ENCODE data around the gene GJB6. TPM values are rescaled to one million over a fixed set of nuclear protein-coding genes. Genes with fewer than 3 reads are reported as not detected.

Gene GJB6
- total and polyA plus RNA-seq, 2 donors (not counting 3 experiments of a cell fraction or from before 2014, with no cell fraction given), result not detected

GRCh38 chr13:20175406-20175794 is 56.7 kb downstream of the GJB6 start:
- BruUV-seq (replicated peaks), result no TSS peak
- Histone ChIP-seq H3K27me3 (ENCODE audit: control insufficient read depth in 2 of 2, insufficient read depth in 2 of 2, low read length in 2 of 2) (peaks cover 25 to 54% of the 10 kb centered on the region in 2 experiments), H3K79me2 (ENCODE audit: control insufficient read depth, insufficient read depth, low read length) (no peaks in the 10 kb centered on the region), H3K4me3 (replicated peaks in 1 of 3; ENCODE audit: insufficient read depth in 1 of 3, low read depth in 1 of 3, low read length in 3 of 3) (no peak overlapping the region), H3K27ac (ENCODE audit: insufficient read depth, low read depth, low read length) (no peak overlapping the region), H3K4me1 (ENCODE audit: control insufficient read depth, extremely low read depth, insufficient read depth, low read length) (peaks cover 2% of the 10 kb centered on the region), H2AFZ (ENCODE audit: low read depth, low read length) (no peak overlapping the region), H3K9ac (replicated peaks; ENCODE audit: extremely low read depth, insufficient read depth, low read length) (no peak overlapping the region), H3K4me2 (ENCODE audit: insufficient read depth, low read length) (no peak overlapping the region), H3K9me1 (replicated peaks; ENCODE audit: control insufficient read depth, extremely low read depth, insufficient read depth, low read length) (no peaks in the 10 kb centered on the region), H4K20me1 (replicated peaks; ENCODE audit: control insufficient read depth, extremely low read depth, insufficient read depth, low read length) (no peaks in the 10 kb centered on the region), H3K36me3 (ENCODE audit: control insufficient read depth in 2 of 2, extremely low read depth in 1 of 2, insufficient read depth in 2 of 2, low read length in 2 of 2) (no peaks in the 10 kb centered on the region), H3K9me3 (replicated peaks; ENCODE audit: control insufficient read depth, insufficient read depth, low read length) (no peaks in the 10 kb centered on the region)
- dilution Hi-C loops (cut with MboI; ENCODE audit: extremely low pct_ligation_motif_present, low sequenced_read_pairs), result no loop called here
- no peak for FAIRE-seq
- ChIA-PET CTCF (interaction anchor here (1.3 kb wide), 1 partner anchor 22 kb away, joined by 8 read pairs; no protein-coding TSS in a partner anchor), POLR2A (no interaction called here)
- DNase-seq (ENCODE audit: low read depth, low spot score), result no peak
- intact Hi-C loops (cut with micrococcal nuclease), result no loop called here
- TF ChIP-seq EZH2 (IDR thresholded peaks at IDR 0.05; ENCODE audit: borderline replicate concordance, low read depth, low read length, severe bottlenecking) (peak; percentile 43), POLR2AphosphoS5 (IDR thresholded peaks at IDR 0.05; ENCODE audit: insufficient read depth, low read depth, low read length) (no peak), JUN (IDR thresholded peaks at IDR 0.05; ENCODE audit: borderline replicate concordance, insufficient read depth, insufficient read length, low read depth) (no peak), GATA2 (IDR thresholded peaks at IDR 0.05; ENCODE audit: insufficient read depth, insufficient read length, low read depth, low read length) (no peak), POLR2A (IDR thresholded peaks at IDR 0.05; ENCODE audit: low read depth, low read length) (no peak)

DNA sequence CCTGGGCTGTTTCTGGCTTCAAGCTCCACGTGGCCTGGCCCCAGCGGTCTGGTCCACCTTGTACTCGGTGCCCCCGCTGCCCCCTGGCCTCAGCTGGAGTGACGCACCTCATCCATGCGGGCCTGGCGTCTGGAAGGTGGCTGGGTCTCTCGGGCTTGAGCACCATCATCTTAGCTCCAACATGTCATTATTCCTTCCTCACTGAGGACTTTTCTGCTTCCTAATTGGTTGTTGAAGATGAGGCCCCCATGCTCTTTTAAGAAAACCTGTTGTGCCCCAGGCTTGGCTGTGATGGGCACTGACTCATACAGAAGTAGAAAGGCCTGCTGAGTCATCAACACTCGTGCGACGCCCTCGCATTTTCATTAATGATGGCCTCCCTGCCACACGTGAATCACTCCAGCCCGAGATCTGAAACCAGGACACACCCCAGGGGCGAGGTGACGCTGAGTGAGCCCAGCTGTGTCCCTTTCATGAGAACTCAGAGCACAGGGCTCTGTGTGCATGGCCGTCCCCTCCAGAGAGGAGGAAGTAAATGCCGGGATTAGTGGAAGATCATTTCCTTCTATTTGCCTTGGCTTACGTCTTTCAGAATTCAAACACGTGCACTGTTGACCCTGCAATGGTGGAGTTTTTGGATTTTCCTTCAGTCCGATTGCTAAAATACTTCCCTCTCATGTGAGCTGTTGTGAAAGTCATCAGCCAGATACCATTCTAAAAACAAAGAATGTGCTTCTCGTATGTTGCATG is 57.3 kb downstream of the GJB6 start:
- Histone ChIP-seq H4K20me1 (replicated peaks; ENCODE audit: control insufficient read depth, extremely low read depth, insufficient read depth, low read length) (no peaks in the 10 kb centered on the region), H3K4me1 (ENCODE audit: control insufficient read depth, extremely low read depth, insufficient read depth, low read length) (peaks cover 2% of the 10 kb centered on the region), H3K9me3 (replicated peaks; ENCODE audit: control insufficient read depth, insufficient read depth, low read length) (no peaks in the 10 kb centered on the region), H3K79me2 (ENCODE audit: control insufficient read depth, insufficient read depth, low read length) (no peaks in the 10 kb centered on the region), H3K4me2 (ENCODE audit: insufficient read depth, low read length) (peak overlapping the region; percentile 15), H3K27me3 (ENCODE audit: control insufficient read depth in 2 of 2, insufficient read depth in 2 of 2, low read length in 2 of 2) (peaks cover 27 to 58% of the 10 kb centered on the region in 2 experiments), H3K9ac (replicated peaks; ENCODE audit: extremely low read depth, insufficient read depth, low read length) (no peak overlapping the region), H3K4me3 (replicated peaks in 1 of 3; ENCODE audit: insufficient read depth in 1 of 3, low read depth in 1 of 3, low read length in 3 of 3) (no peak overlapping the region), H2AFZ (ENCODE audit: low read depth, low read length) (peak overlapping the region; percentile 53), H3K27ac (ENCODE audit: insufficient read depth, low read depth, low read length) (no peak overlapping the region), H3K9me1 (replicated peaks; ENCODE audit: control insufficient read depth, extremely low read depth, insufficient read depth, low read length) (no peaks in the 10 kb centered on the region), H3K36me3 (ENCODE audit: control insufficient read depth in 2 of 2, extremely low read depth in 1 of 2, insufficient read depth in 2 of 2, low read length in 2 of 2) (no peaks in the 10 kb centered on the region)
- dilution Hi-C loops (cut with MboI; ENCODE audit: extremely low pct_ligation_motif_present, low sequenced_read_pairs), result no loop called here
- FAIRE-seq (peak; percentile 69), DNase-seq (ENCODE audit: low read depth, low spot score) (peak; percentile 73)
- no TSS peak for BruUV-seq (replicated peaks)
- CTCF ChIA-PET, result interaction anchor here (1.3 kb wide), 1 partner anchor 22 kb away, joined by 8 read pairs; no protein-coding TSS in a partner anchor
- TF ChIP-seq FOS (IDR thresholded peaks at IDR 0.05; ENCODE audit: borderline replicate concordance, insufficient read depth, low read length) (peak; percentile 87), POLR2A (IDR thresholded peaks at IDR 0.05; ENCODE audit: low read depth, low read length) (no peak), JUN (IDR thresholded peaks at IDR 0.05; ENCODE audit: borderline replicate concordance, insufficient read depth, insufficient read length, low read depth) (peak; percentile 36)
- POLR2A ChIA-PET, result no interaction called here
- intact Hi-C loops (cut with micrococcal nuclease), result no loop called here
